Activated CD8-positive, alpha-beta memory T cell treated with anti-CD3 and anti-CD28 coated beads for 36 hours (primary cell): ENCODE results near the gene GFRA4. TPM values are rescaled to one million over a fixed set of nuclear protein-coding genes. Genes with fewer than 3 reads are reported as not detected.

ENCODE experiments used
- CTCF ChIA-PET: fragments of 350-600 bp; sonication (Branson Sonifier 250); formaldehyde crosslinking; loops from one replicate; lab custom pipeline; 2021; ENCODE audit warnings: antibody characterized with exemption; lab: Charles Lee
- POLR2A ChIA-PET: fragments of 350-600 bp; sonication (Branson Sonifier 250); formaldehyde crosslinking; loops from one replicate; lab custom pipeline; 2021; ENCODE audit warnings: antibody characterized with exemption; lab: Charles Lee
- total RNA-seq, 2 experiments: library from RNA; stranded (reverse); gene quantifications; one replicate each; pipeline ENCODE4 v1.2.3, GENCODE V29; 2021

Gene GFRA4, protein sequence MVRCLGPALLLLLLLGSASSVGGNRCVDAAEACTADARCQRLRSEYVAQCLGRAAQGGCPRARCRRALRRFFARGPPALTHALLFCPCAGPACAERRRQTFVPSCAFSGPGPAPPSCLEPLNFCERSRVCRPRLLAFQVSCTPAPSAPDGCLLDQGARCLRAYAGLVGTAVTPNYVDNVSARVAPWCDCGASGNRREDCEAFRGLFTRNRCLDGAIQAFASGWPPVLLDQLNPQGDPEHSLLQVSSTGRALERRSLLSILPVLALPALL
- total RNA-seq, result not detected

DNA sequence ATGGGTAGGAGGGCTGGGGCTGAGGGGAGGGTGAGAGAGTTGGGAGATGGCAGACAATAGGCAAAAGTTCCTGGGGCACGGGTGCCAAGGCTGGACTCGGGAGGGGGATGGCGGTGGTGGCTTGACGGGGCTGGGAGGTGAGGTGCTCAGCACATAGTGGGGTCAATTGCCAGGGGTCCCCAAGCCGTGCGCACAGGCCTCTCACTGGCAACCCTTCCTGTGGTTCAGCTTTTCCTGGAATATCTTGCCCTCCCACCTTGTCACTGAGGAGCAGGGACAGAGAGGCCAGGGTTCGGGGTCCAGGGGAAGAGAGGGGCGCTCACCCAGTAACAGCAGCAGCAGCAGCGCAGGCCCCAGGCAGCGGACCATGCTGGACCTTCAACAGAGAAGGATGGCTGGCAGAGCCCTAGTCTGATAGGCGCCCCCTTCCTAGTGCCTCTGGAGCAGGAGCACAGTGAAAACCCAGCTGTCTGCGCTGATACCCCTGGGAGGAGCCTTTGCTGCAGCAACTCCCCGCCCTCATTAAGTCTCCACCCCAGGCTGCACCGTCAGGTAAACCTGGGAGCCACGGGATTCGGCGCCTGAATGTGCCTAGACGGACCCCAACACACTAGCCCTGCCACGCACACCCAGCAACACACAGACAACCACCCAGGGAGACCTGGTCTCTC is at the start of gene GFRA4:
GFRA4 (minus strand) TSS at position 369 of the 671 bp plus-strand sequence; CDS start at position 369, 0 bp downstream.
- CTCF ChIA-PET, result no interaction called here

DNA sequence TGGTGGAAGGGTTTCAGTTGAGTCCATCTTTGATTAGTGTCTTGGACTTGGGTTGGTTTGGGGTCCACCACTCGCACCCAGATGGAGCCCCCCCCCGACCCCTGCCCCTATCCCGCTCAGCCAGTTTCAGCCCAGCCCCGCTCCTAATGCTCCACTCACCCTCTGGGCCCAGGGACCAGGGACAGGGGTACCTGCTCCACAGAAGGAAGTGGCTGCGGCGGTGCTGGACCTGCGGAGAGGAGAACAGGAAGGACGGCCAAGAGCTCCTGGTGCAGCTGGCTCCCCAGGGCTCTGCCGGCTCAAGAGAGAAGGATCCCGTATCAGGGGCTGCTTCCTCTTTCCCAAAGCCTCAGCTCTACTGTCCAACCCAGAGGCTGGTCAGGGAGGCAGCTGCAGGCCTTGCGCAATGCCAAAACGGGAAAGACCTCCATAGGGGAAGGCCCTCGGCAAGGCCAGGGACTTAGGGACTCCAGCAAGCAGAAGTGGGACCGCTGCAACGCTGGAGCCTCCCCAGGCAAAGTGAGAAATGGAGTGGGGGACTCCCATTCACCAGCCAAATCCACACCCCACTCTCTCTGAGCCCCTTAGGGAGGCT is 49.2 kb upstream of the GFRA4 start, which contains the start of gene SIGLEC1:
SIGLEC1 (minus strand) TSS at position 322 of the 595 bp plus-strand sequence. CDS start 5,472 bp downstream, outside the sequence.
- ChIA-PET CTCF (interaction anchor here (1.2 to 1.3 kb wide), 2 partner anchors 34 to 36 kb away, joined by 3 to 4 read pairs; no protein-coding TSS in a partner anchor), POLR2A (no interaction called here)

More for the DNA sequence above, at the start of gene GFRA4:
- POLR2A ChIA-PET, result no interaction called here

DNA sequence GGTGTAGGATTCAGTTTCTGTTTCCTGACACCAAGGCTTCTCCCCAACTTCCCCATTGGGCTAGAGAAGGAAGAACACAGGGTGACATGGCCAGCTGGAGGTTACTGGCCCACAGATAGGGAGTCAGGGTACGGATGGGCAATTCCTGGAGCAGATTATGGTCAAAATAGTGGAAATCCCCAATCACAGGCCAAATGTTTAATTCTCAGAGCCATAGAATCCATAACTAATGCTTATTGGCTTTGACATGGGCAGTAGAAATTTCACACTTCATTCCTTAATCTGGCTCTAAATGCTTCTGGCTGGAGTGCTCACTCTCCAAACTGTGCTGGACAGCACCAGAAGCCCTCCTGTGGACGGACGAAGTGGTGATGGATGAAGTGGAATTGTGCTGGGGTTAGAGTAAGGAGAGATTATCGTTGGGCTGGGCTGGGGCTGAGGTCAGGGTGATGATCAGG is 48.3 kb upstream of the GFRA4 start:
- POLR2A ChIA-PET, result no interaction called here
- CTCF ChIA-PET, result interaction anchor here (0.7 to 2.4 kb wide), 15 partner anchors 11 to 950 kb away, joined by 3 to 24 read pairs (median 4); partner anchors contain the start of gene SPEF1

DNA sequence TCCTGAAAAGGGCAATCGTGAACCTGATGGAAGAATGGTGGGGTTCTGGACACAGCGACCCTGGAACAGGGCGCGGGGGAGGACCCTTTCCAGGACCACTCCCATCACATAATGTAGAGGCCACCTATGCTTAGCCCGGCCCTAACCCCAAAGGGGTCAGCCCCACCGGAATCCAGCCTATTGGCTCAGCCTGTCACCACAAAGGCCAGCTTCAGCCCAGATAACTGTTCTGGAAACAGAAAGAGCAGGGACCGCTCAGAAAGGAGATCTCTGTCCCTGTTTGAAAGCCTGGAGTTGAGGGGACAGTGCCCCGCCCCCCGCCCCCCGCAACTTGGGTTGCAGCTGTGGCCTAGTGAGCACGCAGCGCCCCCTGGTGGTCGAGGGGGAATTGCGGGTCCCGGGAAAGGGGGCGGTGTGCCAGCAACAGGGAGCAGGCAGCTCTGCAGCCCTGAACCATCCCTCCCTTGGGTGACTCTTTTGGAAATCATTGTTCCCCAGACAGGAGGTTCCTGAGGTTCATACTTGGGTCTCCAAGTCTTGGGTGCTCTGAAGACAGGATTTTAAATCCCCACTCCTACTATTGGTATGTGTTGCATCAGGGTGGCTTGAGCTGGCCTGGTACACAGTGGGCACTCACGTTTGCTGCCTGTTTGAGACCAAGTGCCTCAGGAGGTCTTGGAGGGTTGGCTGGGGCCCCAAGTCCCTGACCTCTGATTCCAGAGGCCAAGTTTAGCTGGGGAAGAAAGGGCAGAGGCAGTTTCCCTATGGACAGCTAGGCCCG is 47.7 kb upstream of the GFRA4 start:
- POLR2A ChIA-PET, result no interaction called here
- CTCF ChIA-PET, result interaction anchor here (0.7 to 2.4 kb wide), 16 partner anchors 10 to 950 kb away, joined by 3 to 24 read pairs (median 4); partner anchors contain the start of gene SPEF1

DNA sequence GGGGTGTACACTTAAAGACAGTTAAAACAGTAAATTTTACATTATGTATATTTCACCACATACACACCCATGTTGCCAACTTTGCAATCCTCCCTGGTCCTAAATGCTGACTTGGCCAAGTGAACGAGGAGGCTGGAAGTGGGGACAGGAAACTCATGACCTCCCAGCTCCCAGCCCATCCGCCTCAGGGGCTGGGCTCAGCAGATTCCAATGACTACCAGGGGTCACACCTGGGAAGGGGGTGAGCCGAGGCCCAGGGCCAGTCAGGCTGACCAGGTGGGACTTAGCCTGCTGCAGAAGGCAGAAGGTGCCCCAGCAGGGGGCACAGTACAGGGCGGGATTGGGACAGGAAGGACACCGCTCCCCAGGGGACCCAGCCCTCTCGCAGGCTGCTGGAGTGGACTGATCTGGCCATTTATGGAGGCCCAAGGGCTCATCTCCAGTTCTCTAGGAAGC is 46.8 kb upstream of the GFRA4 start:
- ChIA-PET CTCF (interaction anchor here (1.2 to 2.4 kb wide), 9 partner anchors 10 to 163 kb away, joined by 3 to 24 read pairs (median 5); no protein-coding TSS in a partner anchor), POLR2A (no interaction called here)

DNA sequence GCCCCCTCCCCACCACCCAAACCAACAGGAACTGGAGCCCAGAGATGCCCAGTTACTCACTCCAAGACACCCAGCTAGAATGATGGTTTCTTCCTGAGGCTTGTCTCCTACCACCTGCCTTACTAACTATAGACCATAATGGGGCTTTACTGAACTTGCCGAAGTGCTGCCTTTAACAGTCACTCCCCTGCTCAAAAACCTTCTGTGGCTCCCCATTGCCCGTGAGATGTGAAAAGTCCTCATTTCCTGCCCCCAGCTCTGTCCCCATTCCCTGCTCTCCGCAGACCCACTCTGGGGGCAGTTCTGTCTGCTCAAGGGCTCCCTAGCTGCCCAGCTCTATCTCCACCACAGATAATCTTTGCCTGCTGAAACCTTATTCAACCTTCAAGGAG is 44.3 kb upstream of the GFRA4 start:
- ChIA-PET POLR2A (no interaction called here), CTCF (interaction anchor here (1.2 kb wide), 1 partner anchor 377 kb away, joined by 3 read pairs; no protein-coding TSS in a partner anchor)

DNA sequence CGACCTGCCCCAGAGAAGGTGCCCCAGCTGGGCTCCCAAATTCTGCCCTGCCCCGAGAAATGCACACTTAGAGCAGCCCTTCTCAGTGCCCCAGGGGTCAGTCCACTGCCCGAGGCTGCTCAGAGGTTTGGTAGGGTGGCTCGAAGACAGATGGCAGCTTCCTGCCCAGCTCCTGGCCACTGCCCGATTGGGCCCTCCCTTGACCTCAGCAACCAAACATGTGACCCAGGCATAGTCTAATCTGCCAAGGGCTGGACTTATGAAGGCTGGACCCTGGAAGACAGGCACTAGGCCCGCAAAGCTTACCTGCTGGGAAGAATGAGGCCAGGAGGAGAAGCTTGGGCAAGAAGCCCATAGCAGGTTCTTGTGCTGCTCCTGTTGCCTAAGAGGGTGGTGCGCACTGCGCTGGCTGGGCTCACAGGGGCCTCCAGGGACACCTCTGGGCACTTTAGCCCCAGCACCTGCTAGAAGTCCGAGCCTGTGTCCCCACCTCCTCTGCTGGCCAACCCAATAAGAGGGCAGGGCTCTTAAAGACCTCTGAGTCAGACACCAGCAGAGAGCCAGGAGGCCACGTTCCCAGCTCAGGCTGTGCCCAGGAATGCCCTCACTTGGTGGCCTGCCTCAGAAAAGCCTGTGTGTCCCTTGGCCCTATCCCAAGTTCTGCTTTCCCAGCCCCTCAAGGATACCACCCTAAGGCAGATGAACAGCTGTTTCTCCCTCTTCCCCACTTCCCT is 43.7 kb upstream of the GFRA4 start:
- ChIA-PET CTCF (interaction anchor here (1.2 kb wide), 1 partner anchor 378 kb away, joined by 3 read pairs; no protein-coding TSS in a partner anchor), POLR2A (no interaction called here)

DNA sequence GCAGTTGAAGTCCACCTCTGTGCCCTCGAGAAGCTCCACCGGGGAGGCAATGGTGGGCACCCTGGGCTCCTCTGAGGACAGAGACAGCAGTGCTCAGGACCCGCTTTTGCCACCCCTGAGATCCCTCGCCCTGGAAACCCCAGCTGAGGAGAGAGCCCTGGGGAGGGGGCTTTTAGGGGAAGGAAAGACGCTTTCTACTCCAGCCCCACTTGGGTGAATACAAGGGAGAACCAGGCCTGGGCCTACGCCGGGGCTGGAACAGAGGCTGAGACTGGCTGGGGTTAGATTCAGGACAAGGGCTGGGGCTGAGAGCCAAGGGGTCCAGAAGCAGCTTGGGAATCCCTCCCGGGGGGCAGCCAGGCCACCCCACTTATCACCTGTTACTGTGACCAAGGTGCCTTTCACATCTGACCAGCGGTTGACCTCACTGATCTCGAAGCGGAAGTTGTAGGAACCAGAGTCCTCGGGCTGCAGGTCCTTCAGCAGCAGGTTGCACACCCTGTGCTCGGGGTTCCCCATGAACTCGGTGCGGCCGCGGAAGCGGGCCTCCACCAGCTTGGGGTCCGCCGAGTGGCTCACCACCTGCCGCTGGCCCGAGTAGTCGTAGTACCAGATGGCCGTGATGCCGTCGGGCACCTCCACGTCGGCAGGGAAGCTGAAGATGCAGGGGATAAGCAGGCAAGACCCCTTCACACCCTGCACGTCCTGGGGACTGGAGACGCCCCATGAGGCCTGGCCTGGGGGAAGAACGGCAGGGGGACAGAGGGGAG is 43.0 kb upstream of the GFRA4 start:
- POLR2A ChIA-PET, result no interaction called here
- CTCF ChIA-PET, result no interaction called here

DNA sequence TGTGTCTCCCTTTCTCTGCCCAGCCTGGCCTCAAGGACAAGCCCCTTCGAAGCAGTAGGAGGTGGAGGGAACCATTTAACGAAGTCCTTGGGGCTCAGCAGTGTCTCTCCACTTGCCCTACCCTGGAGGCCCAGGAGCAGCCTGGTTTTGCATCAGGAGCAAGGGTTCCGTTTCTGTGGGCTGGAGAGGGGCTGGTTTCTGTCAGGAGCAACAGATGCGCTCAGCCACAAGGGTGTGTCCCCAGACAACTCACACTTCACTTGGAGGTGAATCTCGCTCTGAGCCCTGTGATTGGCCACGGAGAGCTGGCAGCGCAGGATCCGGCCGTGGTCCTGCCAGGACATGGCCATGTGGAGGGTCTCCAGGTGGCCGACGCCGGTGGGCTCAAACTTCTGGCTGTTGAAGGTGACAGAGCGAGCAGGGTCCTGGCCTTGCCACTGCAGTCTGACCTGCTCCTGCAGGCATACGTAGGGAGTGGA is 42.3 kb upstream of the GFRA4 start:
- POLR2A ChIA-PET, result no interaction called here
- CTCF ChIA-PET, result no interaction called here

DNA sequence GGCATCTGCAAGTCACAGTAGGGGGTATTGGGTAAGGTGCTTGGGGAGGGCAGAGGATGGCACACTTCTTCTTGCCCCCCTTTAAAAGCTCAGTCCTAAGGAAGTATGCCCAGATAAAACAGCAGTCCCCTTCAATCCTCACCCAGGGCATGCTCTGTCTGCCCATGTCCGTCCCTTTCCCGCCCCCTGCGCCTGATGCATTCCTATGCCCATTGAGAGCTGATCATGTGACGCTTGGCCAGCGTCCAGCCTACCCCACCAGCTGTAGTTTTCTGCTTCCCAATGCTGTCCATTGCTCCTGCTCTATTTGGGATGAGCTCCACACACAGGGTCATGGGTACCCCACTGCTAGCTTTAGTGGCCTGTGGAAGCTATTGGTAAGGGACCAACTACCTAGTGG is 40.9 kb upstream of the GFRA4 start:
- ChIA-PET CTCF (interaction anchor here (0.9 to 1.2 kb wide), 2 partner anchors 8 to 30 kb away, joined by 3 to 4 read pairs; no protein-coding TSS in a partner anchor), POLR2A (no interaction called here)

DNA sequence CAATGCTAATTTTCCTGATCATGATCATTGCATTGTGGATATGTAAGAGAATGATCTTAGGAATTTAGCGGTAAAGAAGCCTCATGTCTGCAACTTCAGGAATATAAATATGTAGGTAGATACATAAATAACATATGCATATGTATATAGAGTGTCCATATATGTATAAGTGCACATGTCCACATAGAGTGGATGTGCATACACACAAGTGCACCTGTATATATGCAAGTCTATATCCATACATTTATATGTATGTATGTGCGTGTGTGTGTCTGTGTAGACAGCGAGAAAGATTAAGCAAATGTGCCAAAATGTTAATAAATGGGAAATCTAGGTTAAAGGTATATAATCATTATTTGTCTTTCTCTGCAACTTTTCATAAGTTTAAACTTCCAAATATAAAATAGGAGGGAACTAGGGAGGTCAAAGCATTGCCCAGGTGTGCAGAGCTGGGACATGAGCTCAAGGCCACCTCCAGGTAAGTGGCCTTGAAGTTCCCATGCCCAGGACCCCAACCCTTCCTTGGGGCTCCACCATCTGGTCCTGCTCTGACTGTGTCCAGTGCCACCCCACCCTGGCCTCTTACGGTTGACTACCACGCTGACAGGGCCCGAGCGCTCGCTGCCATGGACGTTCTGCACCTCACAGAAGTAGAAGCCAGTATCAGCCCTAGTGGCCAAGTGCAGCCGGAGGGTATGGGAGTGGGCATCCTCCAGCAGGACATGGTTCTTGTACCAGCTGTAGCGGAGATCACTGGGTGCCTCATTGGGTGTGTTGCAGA is 39.6 kb upstream of the GFRA4 start:
- ChIA-PET POLR2A (no interaction called here), CTCF (no interaction called here)

DNA sequence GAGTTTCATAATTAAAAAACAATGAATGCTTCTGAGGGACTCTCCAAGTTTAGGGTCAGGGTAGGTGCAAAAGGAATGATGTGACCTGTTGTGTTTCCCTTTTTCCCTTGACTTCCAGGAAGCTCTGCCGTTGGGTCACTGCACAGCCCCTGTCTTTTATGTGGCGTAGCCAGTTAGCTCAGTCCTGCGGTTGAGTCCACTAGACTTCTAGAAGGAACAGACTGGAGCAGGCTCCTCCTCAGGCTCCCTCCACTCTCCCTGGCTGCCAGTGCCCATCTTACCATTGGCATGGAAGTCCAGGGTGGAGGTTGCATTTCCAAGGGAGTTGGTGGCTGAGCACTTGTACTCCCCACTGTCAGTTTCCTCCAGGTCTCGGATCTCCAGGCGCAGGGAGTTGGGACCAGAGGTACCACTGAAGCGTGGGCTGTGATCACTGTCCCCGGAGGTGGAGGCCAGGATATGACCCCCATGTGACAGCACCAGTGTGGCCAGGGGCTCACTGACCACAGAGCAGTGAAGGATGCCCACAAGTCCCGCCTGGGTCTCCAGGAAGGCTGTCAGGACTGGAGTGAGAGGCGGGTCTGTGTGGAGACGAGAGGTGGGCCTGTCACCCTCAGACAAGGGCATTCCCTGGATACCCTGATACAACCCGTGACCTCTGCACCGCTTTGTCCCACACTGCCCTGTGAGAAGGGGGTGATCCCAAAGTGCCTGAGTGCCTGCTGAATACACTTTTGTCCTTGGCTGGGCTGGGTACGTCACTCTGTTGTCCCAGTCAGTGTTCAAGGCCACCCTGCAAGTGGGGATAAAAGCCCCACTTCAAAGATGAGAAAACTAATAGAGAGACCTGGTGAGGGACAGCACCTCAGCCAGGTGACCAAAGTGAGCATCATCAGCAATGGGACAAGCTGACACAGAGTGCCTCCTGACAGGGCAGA is 38.1 kb upstream of the GFRA4 start:
- ChIA-PET POLR2A (no interaction called here), CTCF (interaction anchor here (0.7 to 2.0 kb wide), 2 partner anchors 9 to 22 kb away, joined by 4 to 7 read pairs; no protein-coding TSS in a partner anchor)

DNA sequence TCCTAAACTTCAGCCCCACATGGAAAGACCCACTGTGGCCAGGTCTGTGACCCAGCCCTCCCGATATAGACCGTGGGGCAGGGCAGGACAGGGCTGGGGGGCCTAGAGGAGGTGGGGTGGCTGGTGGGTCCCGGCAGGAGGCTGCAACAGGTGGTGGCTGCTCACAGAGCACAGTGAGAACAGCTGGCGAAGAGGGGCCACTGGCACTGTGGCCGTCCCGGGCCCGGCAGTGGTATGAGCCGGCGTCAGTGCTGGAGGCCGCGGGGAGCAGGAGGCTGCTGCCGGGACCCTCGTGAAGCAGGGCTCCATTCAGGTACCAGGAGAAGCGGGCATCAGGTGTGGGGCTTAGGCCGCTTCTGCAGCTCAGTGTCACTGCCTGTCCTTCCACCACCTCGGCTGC is 35.8 kb upstream of the GFRA4 start:
- CTCF ChIA-PET, result no interaction called here
- POLR2A ChIA-PET, result no interaction called here

DNA sequence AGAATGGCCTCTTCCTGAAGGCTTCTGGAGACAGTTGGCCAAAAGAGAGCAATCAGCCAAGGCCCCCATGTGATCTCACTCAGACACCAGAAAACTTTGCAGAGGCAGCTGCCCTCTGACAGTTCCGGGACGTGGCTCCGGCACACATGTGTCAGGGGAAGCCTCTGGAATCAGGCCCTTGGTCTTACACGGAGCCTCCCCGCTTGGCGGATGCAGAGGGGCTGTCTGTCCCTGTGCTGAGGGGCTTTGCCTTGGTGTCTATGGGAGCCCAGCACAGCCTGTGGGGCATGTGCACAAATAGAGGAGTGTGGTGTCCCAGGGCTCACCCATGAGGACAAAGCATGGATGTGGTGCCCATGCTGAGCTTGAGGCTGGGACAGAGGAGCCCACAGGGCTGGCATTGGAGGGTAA is 35.4 kb upstream of the GFRA4 start:
- ChIA-PET CTCF (no interaction called here), POLR2A (no interaction called here)

DNA sequence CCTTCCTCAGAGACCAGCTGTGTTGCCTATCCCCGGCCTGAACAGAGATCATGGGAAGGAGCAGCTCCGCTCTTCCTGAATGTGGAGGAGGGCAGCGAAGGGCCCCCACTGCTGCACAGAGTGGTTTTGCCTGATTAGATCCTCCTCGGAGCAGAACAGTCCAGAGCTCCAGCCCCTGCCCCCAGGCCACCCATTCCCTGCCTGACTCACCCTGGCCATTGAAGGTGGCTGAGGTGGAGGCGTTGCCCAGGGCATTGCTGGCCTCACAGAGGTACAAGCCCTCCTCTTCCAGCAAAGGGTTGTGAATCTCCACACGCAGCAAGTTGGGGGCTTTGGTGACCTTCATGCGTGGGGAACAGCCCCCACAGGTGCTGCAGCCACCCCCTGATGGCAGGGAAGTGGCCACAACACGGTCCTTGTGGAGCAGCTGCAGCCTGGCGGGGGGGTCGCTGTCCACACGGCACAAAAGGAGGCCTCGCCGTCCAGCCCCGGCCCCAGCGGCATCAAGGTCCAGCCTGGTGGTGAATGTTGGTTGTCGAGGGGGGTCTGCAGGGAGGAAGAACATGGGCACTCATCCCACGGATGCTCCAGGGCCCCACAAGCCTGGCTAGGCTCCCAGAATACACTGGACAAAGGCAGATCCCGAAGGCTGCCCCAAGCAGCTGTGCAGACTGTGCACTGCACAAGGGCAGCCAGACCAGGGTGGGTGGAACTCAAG is 34.5 kb upstream of the GFRA4 start:
- ChIA-PET CTCF (no interaction called here), POLR2A (no interaction called here)
